GM10847 (cell line): ENCODE data around the gene DOK3.

ENCODE experiments used
- POLR2A ChIP-seq: IDR thresholded peaks from 2 replicates; pipeline ENCODE4 v1.6.1; 2011; ENCODE audit not compliant: insufficient read length; ENCODE audit errors: extremely low read depth

DOK3 gene

DNA sequence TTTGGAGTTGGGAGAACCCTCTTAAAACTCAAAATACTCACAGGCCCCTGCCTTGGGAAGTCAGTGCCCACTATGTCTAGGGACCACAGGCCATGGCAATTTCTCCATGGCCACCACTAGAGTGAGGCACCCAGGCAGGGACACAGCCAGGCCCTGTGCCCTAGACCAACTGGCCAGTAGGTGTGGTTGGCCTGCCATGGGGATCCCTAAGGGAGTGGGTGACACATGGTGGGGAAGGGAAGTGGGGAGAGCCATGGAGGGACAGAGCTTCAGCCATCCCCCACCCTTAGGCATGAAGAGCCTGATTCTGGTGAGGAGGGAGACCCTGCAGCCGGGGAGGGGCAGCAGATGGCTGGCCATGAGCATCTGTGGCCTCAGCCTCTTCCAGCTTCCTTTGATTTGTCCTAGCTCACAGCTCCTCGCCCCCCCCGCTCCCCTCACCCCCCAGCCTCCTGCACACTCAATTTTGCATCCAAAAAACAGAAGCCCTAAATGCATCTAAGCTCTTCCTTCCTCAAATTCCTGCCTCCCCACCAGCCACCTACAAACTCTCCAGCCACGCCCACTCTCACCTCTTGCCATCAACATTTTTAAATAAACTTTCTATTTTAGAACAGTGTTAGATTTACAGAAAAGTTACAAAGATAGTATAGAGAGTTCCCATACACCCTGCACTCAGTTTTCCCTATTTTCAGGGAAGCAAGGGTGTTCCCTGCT is 34.6 kb downstream of the DOK3 start:
- TF ChIP-seq POLR2A = no peak

DNA sequence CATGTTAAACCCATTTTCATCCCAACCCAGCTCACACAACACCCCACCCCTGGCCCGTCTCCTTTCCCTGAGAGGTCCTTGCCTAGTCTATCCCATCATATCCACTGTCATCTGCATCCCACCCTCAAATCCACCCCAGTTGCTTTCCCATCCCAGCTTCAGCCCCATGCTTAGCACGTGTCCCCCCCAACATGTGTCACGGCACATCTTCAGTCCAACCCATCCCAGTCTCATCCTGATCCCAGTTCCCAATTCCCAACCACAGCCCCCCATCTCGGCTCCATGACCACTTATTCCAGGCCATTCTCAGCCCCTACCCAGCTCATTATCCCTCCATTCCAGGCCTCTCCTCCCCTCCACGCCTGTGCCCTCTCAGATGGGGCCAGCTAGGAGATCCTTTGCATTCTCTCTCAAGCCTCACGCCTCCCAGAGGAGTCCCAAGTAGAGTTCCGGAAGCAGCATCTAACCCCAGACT is 35.6 kb downstream of the DOK3 start:
- TF ChIP-seq POLR2A = no peak

DNA sequence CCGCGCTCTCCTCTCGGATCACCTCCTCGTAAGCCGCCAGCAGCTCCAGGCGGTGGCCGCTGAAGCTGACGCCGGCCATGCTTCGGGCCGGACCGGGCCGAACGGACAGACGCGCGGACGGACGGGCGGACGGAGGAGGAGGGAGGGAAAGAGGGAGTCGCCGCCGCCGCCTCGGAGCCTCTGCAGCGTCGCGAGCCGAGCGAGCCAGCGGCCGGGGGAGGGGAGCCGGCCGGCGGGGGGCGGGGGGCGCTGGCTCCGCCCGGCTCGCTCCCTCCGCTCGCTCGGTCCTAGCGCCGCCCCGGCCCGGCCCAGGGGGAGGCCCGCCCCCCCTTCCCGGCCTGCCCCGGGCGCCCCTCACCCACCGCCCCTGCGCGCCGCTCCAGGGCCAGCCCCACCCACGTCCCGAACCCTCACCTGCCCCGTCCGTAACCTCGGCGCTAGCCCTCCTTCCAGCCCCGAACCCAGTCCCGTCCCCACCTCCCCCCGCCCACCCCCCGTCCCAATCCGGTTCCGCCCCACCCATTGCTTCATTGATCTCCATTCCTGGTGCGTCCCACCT is 36.1 kb downstream of the DOK3 start, which contains the start of gene DBN1:
DBN1 (minus strand) TSS at position 192 of the 559 bp plus-strand sequence; CDS start at position 79, 113 bp downstream.
- peak; percentile 18 for TF ChIP-seq POLR2A

DNA sequence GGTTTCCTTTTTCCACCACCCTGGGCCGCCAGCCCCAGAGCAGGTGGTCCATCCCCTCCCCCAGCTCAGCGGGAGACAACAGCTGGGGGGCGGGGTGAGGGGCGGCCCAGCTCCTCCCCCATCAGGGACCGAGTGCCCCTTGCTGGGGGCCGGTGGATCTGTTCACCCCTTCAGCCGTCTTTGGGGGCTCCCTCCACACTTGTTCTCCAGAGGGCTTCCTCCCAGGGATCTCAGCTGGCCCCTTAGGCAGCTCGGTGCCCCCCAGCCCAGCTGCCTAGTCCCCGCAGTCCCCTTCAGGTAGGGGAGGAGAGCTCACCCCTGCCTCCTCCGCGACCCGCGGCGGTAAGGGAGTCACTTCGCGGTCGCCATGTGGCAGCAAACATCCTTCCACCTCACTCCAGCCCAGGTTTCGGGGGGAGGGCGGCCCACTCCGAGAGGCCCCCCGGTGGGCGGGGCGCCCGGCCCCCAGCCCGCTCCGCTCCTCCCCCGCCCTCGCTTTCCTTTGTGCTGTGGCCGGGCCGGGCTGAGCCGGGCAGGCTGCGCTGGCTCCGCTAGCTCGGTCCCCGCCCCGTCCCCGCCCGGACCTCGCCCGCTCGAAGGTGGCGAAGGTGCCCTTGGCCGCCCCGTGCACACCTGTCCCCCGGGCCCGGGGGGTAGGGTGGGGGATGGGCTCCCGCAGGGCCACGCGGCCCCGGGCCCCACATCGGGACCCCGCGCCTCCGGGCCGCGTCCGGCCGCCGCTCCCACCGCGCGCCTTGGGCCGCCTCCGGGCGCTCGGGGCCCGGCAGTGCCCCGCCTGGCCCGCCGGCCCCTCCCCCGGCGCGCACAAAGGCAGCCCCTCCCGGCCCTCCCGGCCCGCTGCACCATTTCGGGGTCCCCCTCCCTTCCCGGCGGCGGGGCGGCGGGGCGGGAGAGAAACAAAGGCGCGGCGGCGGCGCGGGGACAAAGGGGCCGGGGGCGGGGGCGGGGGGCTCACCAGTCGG is 36.9 kb downstream of the DOK3 start:
- TF ChIP-seq POLR2A = peak; percentile 21

DNA sequence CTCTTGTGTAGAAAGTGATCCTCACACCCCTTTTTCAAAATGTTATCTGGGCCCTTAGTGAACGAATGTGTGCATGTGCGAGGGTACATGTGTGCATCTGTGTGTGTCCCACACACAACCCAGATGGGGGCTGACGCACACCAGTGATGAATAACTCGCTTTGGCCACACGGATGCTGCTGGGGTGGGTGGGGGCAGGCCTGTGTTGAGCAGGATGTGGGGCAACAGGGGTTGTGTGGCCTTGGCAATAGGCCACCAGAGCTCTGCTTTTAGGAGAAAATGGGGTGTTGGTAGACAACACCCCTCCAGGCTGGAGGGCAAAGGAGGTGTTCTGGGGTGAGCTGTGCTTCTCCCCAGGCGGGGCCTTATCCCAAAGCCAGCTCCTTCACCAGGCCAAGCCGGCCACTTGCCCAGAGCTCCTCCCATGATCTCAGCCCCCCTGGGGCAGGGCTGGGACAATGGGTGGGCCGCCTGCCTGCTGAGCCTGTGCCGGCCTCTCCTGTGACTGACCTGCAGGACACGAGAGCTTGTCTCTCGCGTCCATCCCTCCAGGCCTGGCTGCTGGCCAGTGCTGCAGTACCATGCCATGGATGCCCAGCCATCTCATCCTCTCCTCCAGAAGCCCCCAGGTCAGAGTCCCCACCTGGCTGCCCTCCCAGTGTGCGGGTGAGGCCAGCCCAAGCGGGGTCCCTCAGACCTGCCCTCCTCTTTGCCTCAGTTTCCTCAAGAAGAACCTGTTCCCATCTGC is 37.8 kb downstream of the DOK3 start:
- TF ChIP-seq POLR2A = no peak

DNA sequence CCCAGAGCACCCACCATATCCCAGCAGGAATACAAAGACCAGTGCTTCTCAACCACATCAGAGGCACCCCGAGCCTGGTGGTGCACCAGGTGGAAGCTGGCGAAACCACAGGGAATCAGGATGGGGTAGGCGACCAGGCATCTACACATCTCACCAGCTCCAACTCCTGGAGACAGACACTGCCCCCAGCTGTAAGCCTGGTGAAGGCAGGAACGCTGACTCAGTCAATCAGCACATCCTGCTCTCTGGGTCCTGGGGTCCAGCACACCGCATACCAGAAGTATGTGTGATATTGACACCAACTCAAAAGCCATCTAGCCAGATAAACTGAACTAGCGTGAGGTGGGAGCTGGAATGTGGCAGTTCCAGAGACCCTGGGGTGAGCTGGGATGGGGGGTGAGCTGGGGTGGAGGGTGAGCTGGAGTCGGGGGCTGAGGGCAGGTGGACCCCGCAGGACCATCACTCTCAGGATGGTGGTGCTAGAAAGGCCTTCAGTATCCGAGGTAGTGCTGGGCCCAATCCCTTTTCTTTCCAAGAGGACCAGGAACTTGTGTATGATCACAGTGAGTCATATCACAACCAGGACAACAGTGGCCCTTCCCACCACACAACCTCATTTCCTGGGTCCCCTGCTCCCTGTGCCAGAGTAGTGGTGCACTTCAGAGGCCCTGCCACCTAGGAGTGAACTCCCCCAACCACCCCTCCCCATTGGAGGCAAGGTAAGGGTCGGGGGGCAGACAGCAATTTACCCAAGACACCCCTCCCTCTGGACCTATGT is 38.7 kb downstream of the DOK3 start:
- no peak for TF ChIP-seq POLR2A

DNA sequence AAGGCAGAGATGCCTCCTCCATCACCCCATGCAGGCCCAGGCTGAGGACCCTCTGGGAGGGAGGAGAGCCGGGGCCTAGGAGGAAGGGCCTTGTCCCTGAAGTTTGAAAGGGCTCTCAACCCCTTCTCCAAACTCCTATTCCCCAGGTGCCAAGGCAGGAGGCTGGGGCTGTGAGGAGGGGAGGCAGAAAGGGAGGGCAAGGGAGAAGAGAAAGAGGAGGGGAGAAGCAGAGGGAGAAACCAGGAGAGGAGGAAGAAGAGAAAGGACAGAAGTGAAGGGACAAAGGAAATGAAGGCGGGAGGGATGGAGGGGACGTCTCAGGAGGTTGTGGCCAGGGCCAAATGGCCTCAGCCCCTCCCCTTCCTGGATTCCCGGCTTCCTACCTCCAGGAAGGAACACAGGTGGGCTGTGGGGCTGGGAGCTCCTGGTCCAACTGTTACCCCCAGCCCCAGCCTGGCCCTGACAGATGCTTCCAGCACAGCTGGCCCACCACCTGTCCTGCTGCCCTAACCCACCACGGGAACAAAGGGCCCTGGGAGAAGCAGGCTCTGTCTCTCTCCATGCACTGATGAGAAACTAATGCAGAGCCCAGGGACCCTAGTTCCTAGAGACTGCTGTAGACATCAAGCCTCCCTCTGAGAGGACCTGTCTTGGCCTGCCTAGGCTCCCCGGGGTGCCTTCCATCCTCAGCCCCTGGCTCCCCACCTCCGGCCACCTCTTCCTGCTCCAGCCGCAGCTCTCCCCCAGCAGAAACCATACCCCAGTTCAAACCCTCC is 39.7 kb downstream of the DOK3 start:
- no peak for TF ChIP-seq POLR2A

DNA sequence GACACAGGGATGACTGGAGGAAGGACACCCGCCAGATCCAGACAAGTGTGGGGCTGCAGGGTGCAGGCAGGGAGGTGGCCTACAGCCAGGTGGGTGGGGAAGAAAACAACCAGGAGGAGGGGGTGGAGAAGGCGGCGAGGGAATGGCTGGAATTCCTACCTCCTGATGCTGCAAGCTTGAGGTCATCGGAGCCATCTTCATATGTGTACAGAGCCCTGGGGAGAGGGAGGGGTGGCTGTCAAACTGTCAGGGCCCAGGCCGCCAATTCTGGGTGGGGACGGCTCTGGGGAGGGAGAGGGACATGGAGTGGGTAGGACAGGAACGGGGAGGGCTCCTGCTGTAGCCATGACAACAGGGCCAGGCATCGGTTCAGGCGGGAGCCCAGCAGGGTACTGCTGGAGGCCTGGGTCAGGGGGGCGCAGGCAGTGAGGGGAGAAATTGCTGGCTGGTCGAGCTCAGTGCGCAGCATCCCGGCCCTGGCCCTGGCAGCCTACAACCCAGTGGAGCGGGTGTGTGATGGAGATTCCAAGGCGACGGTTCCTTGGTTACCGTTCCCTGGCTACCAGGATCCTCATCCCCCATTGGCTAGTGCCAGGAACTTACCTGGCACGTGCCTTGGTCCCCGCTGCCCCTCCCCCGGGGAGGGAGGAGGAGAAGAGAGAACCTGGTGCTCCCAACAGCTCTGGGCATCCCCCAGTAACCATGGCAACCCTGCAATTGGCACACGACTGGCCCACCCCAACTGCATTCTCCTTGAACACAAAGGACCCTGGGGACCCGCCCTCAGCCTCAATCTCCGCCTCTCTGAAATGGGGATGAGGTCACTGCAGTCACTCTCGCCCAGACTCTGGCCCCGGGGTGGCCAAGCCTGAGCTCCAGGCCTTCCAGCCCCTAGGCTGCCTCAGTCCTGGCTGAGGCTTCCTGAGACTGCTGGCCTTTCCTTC is 40.7 kb downstream of the DOK3 start:
- no peak for TF ChIP-seq POLR2A

DNA sequence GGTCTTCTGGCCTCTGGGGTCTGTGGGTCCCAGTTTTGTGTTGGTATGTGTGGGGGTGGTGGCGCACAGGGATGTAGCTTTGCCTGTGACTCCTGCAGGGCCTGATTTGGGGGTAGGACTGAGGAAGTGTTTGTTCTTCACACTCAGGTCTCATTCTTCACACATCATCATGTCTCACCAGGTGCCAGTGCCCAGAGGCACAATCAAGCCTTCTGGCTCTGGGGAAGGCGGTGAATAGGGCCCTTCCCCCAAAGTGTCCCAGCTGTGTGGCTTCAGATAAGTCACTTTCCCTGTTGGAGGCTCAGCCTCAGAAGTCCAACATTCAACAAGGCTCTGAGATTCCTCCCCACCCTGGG is 41.3 kb downstream of the DOK3 start:
- no peak for TF ChIP-seq POLR2A

DNA sequence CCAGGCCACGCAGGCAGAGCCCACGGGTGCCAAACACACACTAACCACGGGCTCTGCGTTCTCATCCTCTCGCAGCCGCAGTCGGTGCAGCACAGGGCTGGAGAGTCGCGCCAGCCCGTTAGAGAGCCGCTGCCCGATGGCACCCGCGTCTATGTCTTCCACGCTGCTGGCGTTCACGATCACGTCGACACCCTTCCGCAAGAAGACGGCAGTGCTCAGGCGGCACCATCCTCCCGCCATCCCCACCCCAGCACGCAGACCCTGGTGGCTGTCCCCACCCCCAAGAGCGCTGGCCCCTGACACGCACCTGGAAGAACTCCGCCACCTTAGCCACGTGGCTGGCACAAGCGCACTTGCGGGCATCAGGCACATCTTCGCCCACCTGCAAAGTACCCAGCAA is 42.2 kb downstream of the DOK3 start:
- TF ChIP-seq POLR2A = no peak

DNA sequence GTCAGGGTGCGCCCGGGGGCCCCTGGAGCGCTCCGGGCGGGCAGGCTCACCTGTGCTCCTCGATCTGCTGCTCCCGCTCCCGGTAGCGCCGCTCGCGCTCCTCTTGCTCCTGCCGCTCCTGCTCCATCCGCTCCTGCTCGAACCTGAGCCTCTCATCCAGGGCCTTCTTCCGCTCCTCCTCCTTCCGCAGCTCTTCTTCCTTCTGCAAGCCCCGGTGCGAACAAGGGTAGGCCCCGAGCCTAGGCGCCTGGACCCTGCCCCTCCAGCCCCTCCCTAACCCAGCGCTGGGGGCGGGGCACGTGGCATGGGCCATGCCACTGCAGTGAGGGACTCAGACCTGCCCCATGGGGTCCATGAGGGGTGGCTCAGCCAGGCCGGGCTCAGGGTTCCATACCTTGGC is 42.8 kb downstream of the DOK3 start:
- no peak for TF ChIP-seq POLR2A

DNA sequence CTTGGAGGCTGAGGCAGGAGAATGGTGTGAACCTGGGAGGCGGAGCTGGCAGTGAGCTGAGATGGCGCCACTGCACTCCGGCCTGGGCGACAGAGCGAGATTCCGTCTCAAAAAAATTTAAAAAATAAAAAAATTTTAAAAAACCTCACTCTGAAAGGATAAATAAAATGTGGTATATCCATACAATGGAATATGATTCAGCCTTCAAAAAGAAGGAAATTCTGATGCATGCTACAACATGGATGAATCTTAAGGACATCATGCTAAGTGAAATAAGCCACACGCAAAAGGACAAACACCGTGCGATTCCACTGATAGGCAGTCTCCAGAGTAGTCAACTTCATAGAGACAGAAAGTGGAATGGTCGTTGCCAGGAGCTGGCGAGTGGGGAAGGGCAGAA is 44.6 kb downstream of the DOK3 start:
- TF ChIP-seq POLR2A = no peak

DNA sequence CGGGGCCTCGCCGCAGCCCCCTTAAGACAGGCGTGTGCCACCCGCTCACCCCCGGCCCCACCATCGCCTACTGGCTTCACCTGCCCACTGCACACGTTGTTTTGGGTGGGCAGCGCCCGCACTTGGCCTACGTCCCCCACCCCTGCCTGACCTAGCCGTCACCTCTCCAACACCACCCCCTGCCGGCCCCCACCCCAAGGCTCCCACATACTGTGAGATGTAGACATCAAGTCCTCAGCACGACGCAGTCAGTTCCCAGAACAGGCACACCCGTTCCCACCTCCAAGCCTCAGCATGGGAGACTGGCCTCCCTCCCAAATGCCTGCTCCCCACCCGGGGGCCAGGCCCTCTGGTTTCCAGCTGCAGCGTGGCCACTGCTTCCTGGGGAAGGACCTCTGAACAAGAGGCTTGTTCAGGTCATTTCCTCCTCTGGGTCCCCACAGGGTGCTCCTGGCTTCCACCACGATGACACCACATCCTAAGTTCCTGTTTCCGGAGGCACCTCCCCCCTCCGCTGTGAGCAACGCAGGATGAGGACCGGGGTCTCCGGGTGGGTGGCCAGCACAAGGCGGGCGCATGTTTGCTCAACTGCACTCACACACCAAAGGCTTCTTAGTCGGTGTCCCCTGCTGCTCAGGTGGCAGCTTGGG is 47.5 kb downstream of the DOK3 start:
- TF ChIP-seq POLR2A = no peak
